Adipose tissue (tissue), 3 donors: ENCODE results near the gene SLC38A1. TPM values are rescaled to one million over a fixed set of nuclear protein-coding genes. Genes with fewer than 3 reads are reported as not detected.

Source experiments
- H3K27ac ChIP-seq: one replicate; pipeline ENCODE4 v1.5.1; 2013; ENCODE audit warnings: low read depth, low read length
- WGBS, 3 donors: extraction: QIAGEN DNeasy Blood & Tissue Kit; methylation state at CpG; one replicate each; pipeline ENCODE4 v1.1.7; 2013; 5-methylcytosine and 5-hydroxymethylcytosine counted together
- polyA plus RNA-seq, 3 donors: library from polyadenylated mRNA; stranded (reverse); fragments of 200-250 nt; gene quantifications; one replicate each; pipeline ENCODE4 v1.2.3, GENCODE V29; 2013
- donor health status: healthy with polysubstance abuse.
- donor health status: Bipolar disorder and iron deficiency.
- donor health status: healthy.

Gene SLC38A1
- polyA plus RNA-seq, 3 donors = 2.6 to 9.6 (median 3.3) TPM

- WGBS, 3 donors = 94 to 98% (median 96%) methylated on average over 2 of the region's 2 CpGs
- H3K27ac ChIP-seq = no peak overlapping the region
Observed at GRCh38 chr12:46242569-46242968, 26.3 kb downstream of the SLC38A1 start.

- H3K27ac ChIP-seq = no peak overlapping the region
- 96 to 100% (median 98%) methylated on average over 7 of the region's 7 CpGs for WGBS, 3 donors
Observed at GRCh38 chr12:46240436-46240835, 28.4 kb downstream of the SLC38A1 start.

GRCh38 chr12:46238821-46239220, 30.0 kb downstream of the SLC38A1 start:
- 53 to 94% (median 62%) methylated on average over 1 of the region's 1 CpG for WGBS, 3 donors
- H3K27ac ChIP-seq = no peak overlapping the region

GRCh38 chr12:46237371-46238045, 31.3 kb downstream of the SLC38A1 start:
- H3K27ac ChIP-seq = no peak overlapping the region
- 61 to 94% (median 75%) methylated on average over 3 of the region's 3 CpGs for WGBS, 3 donors

GRCh38 chr12:46234000-46234399, 34.8 kb downstream of the SLC38A1 start:
- WGBS, 3 donors = 97 to 100% (median 97%) methylated on average over 1 of the region's 1 CpG
- no peak overlapping the region for H3K27ac ChIP-seq

- WGBS, 3 donors = 24 to 60% (median 57%) methylated on average over 2 of the region's 2 CpGs
- H3K27ac ChIP-seq = no peak overlapping the region
Observed at GRCh38 chr12:46233423-46233822, 35.4 kb downstream of the SLC38A1 start.

GRCh38 chr12:46230983-46231382, 37.9 kb downstream of the SLC38A1 start:
- H3K27ac ChIP-seq = no peak overlapping the region
- 90 to 93% (median 90%) methylated on average over 5 of the region's 5 CpGs for WGBS, 3 donors

GRCh38 chr12:46230306-46230705, 38.5 kb downstream of the SLC38A1 start:
- WGBS, 3 donors = 81 to 98% (median 83%) methylated on average over 2 of the region's 2 CpGs
- H3K27ac ChIP-seq = no peak overlapping the region

- no peak overlapping the region for H3K27ac ChIP-seq
- WGBS, 3 donors = 44 to 71% (median 48%) methylated on average over 2 of the region's 2 CpGs
Observed at GRCh38 chr12:46227616-46228015, 41.2 kb downstream of the SLC38A1 start.

GRCh38 chr12:46224386-46224785, 44.5 kb downstream of the SLC38A1 start:
- WGBS, 3 donors = 48 to 86% (median 63%) methylated on average over 1 of the region's 1 CpG
- H3K27ac ChIP-seq = no peak overlapping the region

- no peak overlapping the region for H3K27ac ChIP-seq
- WGBS, 3 donors = 92 to 94% (median 94%) methylated on average over 5 of the region's 5 CpGs
Observed at GRCh38 chr12:46223047-46223446, 45.8 kb downstream of the SLC38A1 start.

- H3K27ac ChIP-seq = no peak overlapping the region
- 39 to 86% (median 55%) methylated on average over 1 of the region's 1 CpG for WGBS, 3 donors
Observed at GRCh38 chr12:46222636-46223035, 46.2 kb downstream of the SLC38A1 start.

- WGBS, 3 donors = 52 to 81% (median 54%) methylated on average over 4 of the region's 4 CpGs
- H3K27ac ChIP-seq = no peak overlapping the region
Observed at GRCh38 chr12:46221255-46222128, 47.4 kb downstream of the SLC38A1 start.

- no peak overlapping the region for H3K27ac ChIP-seq
- WGBS, 3 donors = 64 to 77% (median 72%) methylated on average over 10 of the region's 10 CpGs
Observed at GRCh38 chr12:46219877-46220655, 48.8 kb downstream of the SLC38A1 start.

- no peak overlapping the region for H3K27ac ChIP-seq
- 90 to 95% (median 91%) methylated on average over 2 of the region's 2 CpGs for WGBS, 3 donors
Observed at GRCh38 chr12:46219132-46219876, 49.5 kb downstream of the SLC38A1 start.

- no peak overlapping the region for H3K27ac ChIP-seq
Observed at GRCh38 chr12:46218322-46219095, 50.3 kb downstream of the SLC38A1 start.

GRCh38 chr12:46217541-46218321, 51.1 kb downstream of the SLC38A1 start:
- WGBS, 3 donors = 40 to 78% (median 46%) methylated on average over 6 of the region's 6 CpGs
- no peak overlapping the region for H3K27ac ChIP-seq

More at GRCh38 chr12:46218322-46219095, 50.3 kb downstream of the SLC38A1 start:
- 66 to 88% (median 67%) methylated on average over 10 of the region's 10 CpGs for WGBS, 3 donors
